Cardiac muscle cell (in vitro differentiated cells and primary cell): ENCODE results near the gene SH3PXD2A. TPM values are rescaled to one million over a fixed set of nuclear protein-coding genes. Genes with fewer than 3 reads are reported as not detected.

Experiments used
- DNase-seq, 2 donors: peaks; one replicate each; pipeline versions ENCODE4 v3.0.0 to v3.0.0-alpha.2; 2010 to 2017; ENCODE audit warnings: low read depth in 1 of 2, low spot score in 1 of 2
- H3K27ac ChIP-seq: fragments of 200-600 bp; sonication (generic); 2 replicates; pipeline ENCODE4 v1.5.1; 2016
- H3K27me3 ChIP-seq: fragments of 200-600 bp; sonication (generic); 2 replicates; pipeline ENCODE4 v1.6.0; 2016; ENCODE audit warnings: control low read depth
- H3K36me3 ChIP-seq: fragments of 200-600 bp; sonication (generic); 2 replicates; pipeline ENCODE4 v1.5.1; 2016; ENCODE audit warnings: control low read depth
- H3K4me1 ChIP-seq: fragments of 200-600 bp; sonication (generic); 2 replicates; pipeline ENCODE4 v1.8.1; 2017; ENCODE audit warnings: low read depth, mild to moderate bottlenecking, mixed run types
- H3K4me3 ChIP-seq: fragments of 200-600 bp; sonication (generic); 2 replicates; pipeline ENCODE4 v1.5.1; 2016; ENCODE audit warnings: mild to moderate bottlenecking
- H3K9me3 ChIP-seq: fragments of 200-600 bp; sonication (generic); 2 replicates; pipeline ENCODE4 v1.5.1; 2017; ENCODE audit warnings: low read depth, mild to moderate bottlenecking, control low read depth
- CTCF ChIP-seq: IDR thresholded peaks from 2 replicates; pipeline ENCODE4 v1.5.1; 2012; ENCODE audit warnings: low read depth, mild to moderate bottlenecking, low read length
- polyA plus RNA-seq: library from polyadenylated mRNA; unstranded; fragments of >200 nt; fragmentation: Nextera tagmentation; extraction: Ambion mirVana; gene quantifications from 2 replicates; pipeline ENCODE4 v1.2.1, GENCODE V29; 2016
- total RNA-seq: library from RNA; depleted of rRNA; stranded (reverse); fragments of >200 nt; gene quantifications from 2 replicates; pipeline ENCODE4 v1.2.3, GENCODE V29; 2016

SH3PXD2A gene
- total and polyA plus RNA-seq, 2 experiments from 2014 or later = 32.2 to 75.9 TPM

- peaks cover 38% of the 10 kb centered on the region for H3K4me1 ChIP-seq
- no peak for TF ChIP-seq CTCF
- H3K27ac ChIP-seq = no peak overlapping the region
- H3K36me3 ChIP-seq = no peaks in the 10 kb centered on the region
- H3K27me3 ChIP-seq = no peaks in the 10 kb centered on the region
- H3K4me3 ChIP-seq = no peak overlapping the region
- no peak for DNase-seq
- no peaks in the 10 kb centered on the region for H3K9me3 ChIP-seq
Observed at GRCh38 chr10:103856797-103857170, 1.4 kb upstream of the SH3PXD2A start.

- TF ChIP-seq CTCF = no peak
- H3K9me3 ChIP-seq = no peaks in the 10 kb centered on the region
- H3K36me3 ChIP-seq = no peaks in the 10 kb centered on the region
- no peaks in the 10 kb centered on the region for H3K27me3 ChIP-seq
- peak overlapping the region; percentile 88 for H3K27ac ChIP-seq
- peak overlapping the region; percentile 87 for H3K4me3 ChIP-seq
- DNase-seq = no peak
- H3K4me1 ChIP-seq = peaks cover 44% of the 10 kb centered on the region
Observed at GRCh38 chr10:103855852-103856796, 748 bp upstream of the SH3PXD2A start.

- peak; percentile 34 for TF ChIP-seq CTCF
- Histone ChIP-seq H3K4me3 (peak overlapping the region; percentile 87), H3K27me3 (no peaks in the 10 kb centered on the region), H3K36me3 (no peaks in the 10 kb centered on the region), H3K27ac (peak overlapping the region; percentile 88), H3K9me3 (no peaks in the 10 kb centered on the region), H3K4me1 (peaks cover 43% of the 10 kb centered on the region)
- peak; percentile 37 to 70 for DNase-seq
Observed at GRCh38 chr10:103854686-103855391, 537 bp downstream of the SH3PXD2A start.

GRCh38 chr10:103854265-103854685 is 1.1 kb downstream of the SH3PXD2A start:
- Histone ChIP-seq H3K27ac (peak overlapping the region; percentile 88), H3K4me1 (peaks cover 42% of the 10 kb centered on the region), H3K4me3 (peak overlapping the region; percentile 87), H3K9me3 (no peaks in the 10 kb centered on the region), H3K36me3 (no peaks in the 10 kb centered on the region), H3K27me3 (no peaks in the 10 kb centered on the region)
- DNase-seq = peak in 1 of 2 donors; percentile 77
- TF ChIP-seq CTCF = no peak

GRCh38 chr10:103853428-103854264 is 1.7 kb downstream of the SH3PXD2A start:
- Histone ChIP-seq H3K4me3 (peak overlapping the region; percentile 87), H3K36me3 (no peaks in the 10 kb centered on the region), H3K9me3 (no peaks in the 10 kb centered on the region), H3K4me1 (peaks cover 43% of the 10 kb centered on the region), H3K27me3 (no peaks in the 10 kb centered on the region), H3K27ac (peak overlapping the region; percentile 88)
- no peak for DNase-seq
- no peak for TF ChIP-seq CTCF
